NT2/D1 (cell line): ENCODE results near the gene USP54.

ENCODE experiments used
- SUZ12 ChIP-seq: IDR thresholded peaks from 2 replicates; pipeline ENCODE4 v1.6.1; 2011; ENCODE audit not compliant: insufficient read length, insufficient read depth; ENCODE audit errors: extremely low read depth
- ZNF274 ChIP-seq: IDR thresholded peaks from 2 replicates; pipeline ENCODE4 v1.6.1; 2011; ENCODE audit warnings: mild to moderate bottlenecking, low read depth, low read length

GRCh38 chr10:73586583-73586984 lies 4.6 kb downstream of the USP54 start:
- TF ChIP-seq SUZ12 (no peak), ZNF274 (no peak)
